Omental fat pad (tissue), 4 donors: ENCODE data around the gene ZNF579. TPM values are rescaled to one million over a fixed set of nuclear protein-coding genes. Genes with fewer than 3 reads are reported as not detected.
A peak's percentile ranks its signal among the peaks of the same experiment; 100 is the strongest.

ENCODE experiments used
- ATAC-seq: fragments of 150-250 bp; one replicate; pipeline ENCODE4 v1.9.1; 2016; ENCODE audit warnings: mild to moderate bottlenecking, moderate library complexity; ENCODE audit not compliant: low FRiP score
- DNase-seq: peaks from one replicate; pipeline ENCODE4 v3.0.0-alpha.2; 2019; ENCODE audit warnings: low spot score
- total RNA-seq, 4 donors: library from RNA; depleted of rRNA; stranded (reverse); fragments of >200 nt; gene quantifications; one replicate each; pipeline ENCODE4 v1.1.0, GENCODE V29; 2016
- TF ChIP-seq, protein P1 (sequence below), 3 donors: fragments of 450-650 bp; IDR thresholded peaks; one replicate each; pipeline ENCODE4 v1.5.1; 2016 to 2017; ENCODE audit warnings: antibody characterized with exemption in 3 of 3, mild to moderate bottlenecking in 3 of 3, moderate library complexity in 2 of 3

ZNF579 gene, protein sequence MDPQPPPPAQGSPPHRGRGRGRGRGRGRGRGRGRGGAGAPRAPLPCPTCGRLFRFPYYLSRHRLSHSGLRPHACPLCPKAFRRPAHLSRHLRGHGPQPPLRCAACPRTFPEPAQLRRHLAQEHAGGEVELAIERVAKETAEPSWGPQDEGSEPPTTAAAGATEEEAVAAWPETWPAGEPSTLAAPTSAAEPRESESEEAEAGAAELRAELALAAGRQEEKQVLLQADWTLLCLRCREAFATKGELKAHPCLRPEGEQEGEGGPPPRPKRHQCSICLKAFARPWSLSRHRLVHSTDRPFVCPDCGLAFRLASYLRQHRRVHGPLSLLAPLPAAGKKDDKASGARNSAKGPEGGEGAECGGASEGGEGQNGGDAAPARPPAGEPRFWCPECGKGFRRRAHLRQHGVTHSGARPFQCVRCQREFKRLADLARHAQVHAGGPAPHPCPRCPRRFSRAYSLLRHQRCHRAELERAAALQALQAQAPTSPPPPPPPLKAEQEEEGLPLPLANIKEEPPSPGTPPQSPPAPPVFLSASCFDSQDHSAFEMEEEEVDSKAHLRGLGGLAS
- 1 to 10 TPM; 1.3 to 4.0 (median 2.3) TPM for total RNA-seq

DNA sequence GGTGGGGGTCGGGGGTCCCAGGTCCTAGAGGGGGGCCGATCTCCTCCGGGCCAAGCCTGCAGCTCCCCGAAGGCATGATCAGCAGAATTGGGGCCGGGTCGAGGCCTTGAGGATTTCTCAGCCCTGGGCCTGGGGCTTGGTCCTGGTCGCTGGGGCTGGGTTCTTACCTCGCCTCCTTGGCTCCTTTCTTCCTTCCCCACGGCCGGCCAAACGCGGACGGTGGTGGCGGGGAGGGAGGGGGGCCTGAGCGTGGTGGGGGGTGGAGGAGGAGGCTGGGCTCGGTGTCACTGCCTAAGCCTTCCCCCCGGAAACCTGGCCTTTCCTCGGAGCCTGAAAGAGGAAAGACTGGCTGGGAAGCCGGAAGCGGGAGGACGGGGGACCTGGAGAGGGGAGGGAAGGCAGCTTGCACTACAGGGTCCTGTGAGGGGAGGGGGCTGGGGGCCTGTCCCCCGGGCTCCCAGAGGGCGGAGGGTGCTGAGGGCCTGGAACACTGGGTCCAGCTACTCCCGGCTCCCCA is at the start of gene ZNF579:
Gene ZNF579, minus strand, starts transcription at position 221 of the 517 bp plus-strand sequence. CDS start 1,209 bp downstream, outside the sequence.
- peak; percentile 74 for ATAC-seq
- peak; percentile 56 for DNase-seq
- TF ChIP-seq, protein P1, sequence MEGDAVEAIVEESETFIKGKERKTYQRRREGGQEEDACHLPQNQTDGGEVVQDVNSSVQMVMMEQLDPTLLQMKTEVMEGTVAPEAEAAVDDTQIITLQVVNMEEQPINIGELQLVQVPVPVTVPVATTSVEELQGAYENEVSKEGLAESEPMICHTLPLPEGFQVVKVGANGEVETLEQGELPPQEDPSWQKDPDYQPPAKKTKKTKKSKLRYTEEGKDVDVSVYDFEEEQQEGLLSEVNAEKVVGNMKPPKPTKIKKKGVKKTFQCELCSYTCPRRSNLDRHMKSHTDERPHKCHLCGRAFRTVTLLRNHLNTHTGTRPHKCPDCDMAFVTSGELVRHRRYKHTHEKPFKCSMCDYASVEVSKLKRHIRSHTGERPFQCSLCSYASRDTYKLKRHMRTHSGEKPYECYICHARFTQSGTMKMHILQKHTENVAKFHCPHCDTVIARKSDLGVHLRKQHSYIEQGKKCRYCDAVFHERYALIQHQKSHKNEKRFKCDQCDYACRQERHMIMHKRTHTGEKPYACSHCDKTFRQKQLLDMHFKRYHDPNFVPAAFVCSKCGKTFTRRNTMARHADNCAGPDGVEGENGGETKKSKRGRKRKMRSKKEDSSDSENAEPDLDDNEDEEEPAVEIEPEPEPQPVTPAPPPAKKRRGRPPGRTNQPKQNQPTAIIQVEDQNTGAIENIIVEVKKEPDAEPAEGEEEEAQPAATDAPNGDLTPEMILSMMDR (IDR thresholded peaks at IDR 0.05), result no peak

DNA sequence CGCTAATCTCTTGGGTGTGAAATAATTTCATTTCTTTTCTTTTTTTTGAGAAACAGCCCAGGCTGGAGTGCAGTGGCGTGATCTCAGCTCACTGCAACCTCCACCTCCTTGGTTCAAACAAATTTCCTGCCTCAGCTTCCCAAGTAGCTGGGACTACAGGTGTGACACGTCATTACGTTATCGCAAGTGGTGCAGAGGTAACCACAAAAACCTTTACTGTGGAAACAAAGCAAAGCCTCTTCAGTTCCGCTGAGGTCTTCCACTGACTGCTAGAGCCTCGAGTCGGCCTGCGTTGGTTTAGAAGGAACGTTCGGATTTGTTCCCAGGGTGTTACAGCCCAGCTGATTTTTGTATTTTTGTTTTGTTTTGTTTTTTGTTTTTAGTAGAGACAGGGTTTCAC is 45.7 kb upstream of the ZNF579 start:
- TF ChIP-seq, protein P1 (IDR thresholded peaks at IDR 0.05), result no peak
- no peak for DNase-seq
- no peak for ATAC-seq

DNA sequence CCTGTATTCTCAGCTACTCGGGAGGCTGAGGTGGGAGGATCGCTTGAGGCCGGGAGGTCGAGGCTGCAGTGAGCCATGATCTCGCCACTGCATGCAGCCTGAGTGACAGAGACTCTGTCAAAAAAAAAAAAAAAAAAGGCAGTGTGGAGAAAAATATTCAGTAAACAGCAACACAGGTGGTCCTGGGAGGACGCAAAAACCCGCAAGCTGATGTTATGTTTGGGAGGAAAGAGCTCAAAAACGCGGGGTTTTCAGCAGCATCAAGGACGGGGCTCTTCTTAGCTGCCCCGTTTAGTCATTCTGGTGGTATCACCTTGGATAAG is 44.3 kb upstream of the ZNF579 start:
- ATAC-seq, result no peak
- TF ChIP-seq, protein P1 (IDR thresholded peaks at IDR 0.05), result no peak
- no peak for DNase-seq

DNA sequence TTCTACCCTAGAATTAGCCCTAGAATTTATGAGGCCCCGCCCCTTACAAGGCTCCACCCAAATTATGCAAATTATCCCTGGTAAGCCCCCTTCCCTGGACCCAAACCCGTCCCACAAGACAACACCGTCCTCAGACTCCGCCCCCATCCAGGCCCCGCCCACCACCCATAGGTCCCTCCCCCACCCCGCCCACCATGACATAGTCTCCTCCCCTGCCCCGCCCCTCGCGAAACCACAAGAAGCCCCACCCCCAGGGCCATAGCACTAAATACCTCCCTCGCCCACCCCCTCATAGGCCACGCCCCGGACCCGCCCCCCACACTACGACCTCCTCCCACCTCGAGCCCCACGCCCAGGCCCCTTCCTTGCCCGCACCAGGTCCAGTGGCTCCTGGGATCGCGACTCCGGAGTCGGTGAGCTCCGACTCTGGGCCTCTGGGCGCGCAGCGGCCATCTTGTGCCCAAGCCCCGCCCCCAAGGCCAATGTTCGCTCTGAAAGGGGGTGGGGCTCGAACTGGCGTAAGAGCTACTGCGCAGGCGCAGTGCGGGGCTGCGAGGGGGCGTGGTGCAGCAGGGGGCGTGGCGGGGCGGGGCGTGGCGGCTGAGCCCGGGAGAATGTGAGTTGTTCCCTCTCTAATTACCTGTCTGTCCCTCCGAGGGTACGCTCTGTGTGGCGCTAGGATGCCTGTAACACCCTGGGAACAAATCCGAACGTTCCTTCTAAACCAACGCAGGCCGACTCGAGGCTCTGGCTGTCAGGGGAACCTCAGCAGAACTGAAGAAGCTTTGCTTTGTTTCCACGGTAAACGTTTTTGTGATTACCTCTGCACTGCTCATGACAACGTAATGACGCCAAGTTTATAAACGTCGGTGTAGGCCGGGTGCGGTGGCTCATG is 43.7 kb upstream of the ZNF579 start, which contains the start of gene ZNF784:
Gene ZNF784, minus strand, starts transcription at position 458 of the 895 bp plus-strand sequence. Its CDS starts 5 bp downstream, at position 453.
- peak; percentile 85 for ATAC-seq
- TF ChIP-seq, protein P1 (IDR thresholded peaks at IDR 0.05), result no peak
- peak; percentile 93 for DNase-seq

DNA sequence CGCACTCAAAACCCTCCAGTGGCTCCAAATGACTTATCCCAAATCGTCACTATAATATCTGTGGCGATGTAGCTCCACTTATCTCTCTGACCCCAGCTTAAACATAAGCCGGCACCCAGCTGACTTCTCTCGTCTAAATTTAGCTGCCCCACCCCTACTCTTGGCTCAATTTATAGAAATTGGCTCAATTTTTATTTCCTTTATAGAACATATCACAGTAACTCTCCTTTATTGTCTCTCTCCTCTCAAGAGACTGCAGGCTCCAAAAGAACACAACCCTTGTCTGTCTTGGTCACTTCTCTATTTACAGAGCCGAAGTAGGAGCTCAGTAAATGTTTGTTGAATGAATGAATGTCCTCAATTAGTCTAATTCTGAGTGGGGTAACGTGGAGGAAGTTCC is 42.9 kb upstream of the ZNF579 start:
- no peak for DNase-seq
- ATAC-seq, result no peak
- TF ChIP-seq, protein P1 (IDR thresholded peaks at IDR 0.05), result no peak

DNA sequence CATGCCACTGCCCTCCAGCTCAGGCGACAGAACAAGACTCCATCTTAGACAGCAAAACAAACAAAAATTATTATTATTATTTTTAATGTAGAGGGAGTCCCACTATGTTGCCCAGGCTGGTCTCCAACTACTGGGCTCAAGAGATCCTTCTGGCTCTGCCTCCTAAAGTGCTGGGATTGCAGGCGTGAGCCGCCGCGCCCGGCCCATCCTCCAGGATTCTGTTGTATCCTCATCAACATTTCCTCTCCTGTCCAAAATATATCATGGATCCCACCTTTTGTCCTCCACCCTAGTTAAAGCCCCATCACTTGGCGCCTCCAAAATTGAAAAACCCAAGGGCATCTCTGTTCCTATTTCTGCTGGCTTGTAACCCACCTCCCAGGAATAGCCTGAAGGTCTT is 42.5 kb upstream of the ZNF579 start:
- ATAC-seq (no peak), DNase-seq (no peak)
- TF ChIP-seq, protein P1 (IDR thresholded peaks at IDR 0.05), result no peak
